ENCODE results near the gene RBM18. TPM values are rescaled to one million over a fixed set of nuclear protein-coding genes. Genes with fewer than 3 reads are reported as not detected.

Gene RBM18
- total RNA-seq, 1 experiment from 2014 or later: 32.5 TPM

GRCh38 chr9:122254761-122255160, 9.9 kb downstream of the RBM18 start:
- POLR2A ChIA-PET: no interaction called here
- H3K36me3 ChIP-seq (ENCODE audit: control insufficient read depth in 1 of 2, insufficient read depth in 2 of 2, low read length in 2 of 2): peaks cover 9 to 30% of the 10 kb centered on the region in 2 experiments
- intact Hi-C loops (cut with micrococcal nuclease): no loop called here

More at GRCh38 chr9:122254761-122255160, 9.9 kb downstream of the RBM18 start:
- H3K9me3 ChIP-seq (ENCODE audit: control insufficient read depth in 1 of 2, insufficient read depth in 1 of 2, low read depth in 1 of 2, low read length in 2 of 2): no peaks in the 10 kb centered on the region
- H3K4me1 ChIP-seq (ENCODE audit: control insufficient read depth in 1 of 2, insufficient read depth in 2 of 2, low read length in 2 of 2): no peaks in the 10 kb centered on the region
- ChIA-PET CTCF (no interaction called here), RAD21 (ENCODE audit: low non-redundant PET in 1 of 2, low total read pairs in 2 of 2, uncharacterized antibody in 2 of 2, unreplicated experiment in 2 of 2) (no interaction called here)
- no peaks in the 10 kb centered on the region for H4K20me1 ChIP-seq (ENCODE audit: insufficient read depth)
- BruUV-seq (replicated peaks): no TSS peak
- no peak overlapping the region for H3K4me3 ChIP-seq (replicated peaks in 1 of 2; ENCODE audit: low read depth in 1 of 2, low read length in 2 of 2)
- H3K4me2 ChIP-seq (ENCODE audit: low read length): no peak overlapping the region
- no peak overlapping the region for H3K27ac ChIP-seq (ENCODE audit: low read depth, low read length)
- no peaks in the 10 kb centered on the region for H3K27me3 ChIP-seq (ENCODE audit: insufficient read depth, low read length)
- H3K9me2 ChIP-seq (ENCODE audit: insufficient read depth): no peaks in the 10 kb centered on the region
- H2AFZ ChIP-seq (ENCODE audit: low read depth, low read length, poor library complexity, severe bottlenecking): no peak overlapping the region
- H3K9ac ChIP-seq (ENCODE audit: low read length): no peak overlapping the region
- TF ChIP-seq EGR1 (IDR thresholded peaks at IDR 0.05; ENCODE audit: low read depth): no peak
- TF ChIP-seq RAD21 (IDR thresholded peaks at IDR 0.05; ENCODE audit: low read depth): no peak
- TF ChIP-seq FOSL1 (IDR thresholded peaks at IDR 0.05; ENCODE audit: low read depth): no peak
- TF ChIP-seq EZH2 (IDR thresholded peaks at IDR 0.05): no peak
- no peak for TF ChIP-seq ELF1 (IDR thresholded peaks at IDR 0.05; ENCODE audit: borderline replicate concordance, low read depth)
- TF ChIP-seq SRF (IDR thresholded peaks at IDR 0.05; ENCODE audit: low read depth): no peak
- TF ChIP-seq SP1 (IDR thresholded peaks at IDR 0.05; ENCODE audit: low read depth): no peak
- no peak for TF ChIP-seq TCF7L2 (IDR thresholded peaks at IDR 0.05; ENCODE audit: borderline replicate concordance, extremely low read depth, insufficient read depth, insufficient read length)
- TF ChIP-seq SIN3A (IDR thresholded peaks at IDR 0.05; ENCODE audit: low read depth): no peak
- TF ChIP-seq MAX (IDR thresholded peaks at IDR 0.05): no peak
- no peak for TF ChIP-seq ATF3 (IDR thresholded peaks at IDR 0.05)
- TF ChIP-seq YY1 (IDR thresholded peaks at IDR 0.05; ENCODE audit: extremely low read depth, insufficient replicate concordance, low read depth, low read length): no peak
- TF ChIP-seq POLR2AphosphoS5 (IDR thresholded peaks at IDR 0.05; ENCODE audit: low read depth, low read length): no peak
- no peak for TF ChIP-seq JUND (IDR thresholded peaks at IDR 0.05)
- TF ChIP-seq ZFX (IDR thresholded peaks at IDR 0.05): no peak
- no peak for TF ChIP-seq ZNF274 (IDR thresholded peaks at IDR 0.05; ENCODE audit: low read depth, low read length)
- no peak for TF ChIP-seq CBX3 (IDR thresholded peaks at IDR 0.05; ENCODE audit: low read depth)
- TF ChIP-seq ZBTB33 (IDR thresholded peaks at IDR 0.05; ENCODE audit: extremely low read depth, insufficient replicate concordance, low read length): no peak
- TF ChIP-seq REST (IDR thresholded peaks at IDR 0.05; ENCODE audit: low read depth): no peak
- no peak for TF ChIP-seq POLR2A (IDR thresholded peaks at IDR 0.05; ENCODE audit: borderline replicate concordance, extremely low read depth, insufficient read depth, insufficient read length)
- ATAC-seq (no peak), DNase-seq (ENCODE audit: low read depth, low spot score) (no peak)
- H3K79me2 ChIP-seq (ENCODE audit: insufficient read depth, low read length): peaks cover 37% of the 10 kb centered on the region

All from HCT116 (cell line).